ENCODE measurements around the gene TXNDC5.

The TXNDC5 gene

DNA sequence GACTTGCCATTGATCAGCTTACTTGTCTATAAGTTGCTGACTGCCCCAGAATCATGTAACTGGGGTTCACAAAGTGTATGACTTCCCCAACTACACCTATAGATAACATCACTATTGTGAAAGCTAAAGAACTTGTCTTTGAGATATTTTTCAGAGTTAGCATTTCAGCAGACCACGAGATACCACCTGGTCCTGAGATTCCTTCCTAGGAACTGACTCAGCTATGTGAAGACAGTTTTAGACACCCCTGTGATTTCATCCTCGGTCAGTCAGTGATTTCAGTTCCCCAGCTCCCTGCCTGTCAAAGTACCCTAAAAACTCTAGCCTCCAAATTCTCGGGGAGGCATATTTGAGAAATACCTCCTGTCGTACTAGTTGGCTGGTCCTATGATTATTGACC, 62.4 kb downstream of the TXNDC5 start:
- no peak for DNase-seq

GRCh38 chr6:7846966-7847818, 63.4 kb downstream of the TXNDC5 start:
- peak; percentile 37 for DNase-seq

- peak; percentile 22 for DNase-seq
Measured at GRCh38 chr6:7841781-7842468, 68.7 kb downstream of the TXNDC5 start.

DNA sequence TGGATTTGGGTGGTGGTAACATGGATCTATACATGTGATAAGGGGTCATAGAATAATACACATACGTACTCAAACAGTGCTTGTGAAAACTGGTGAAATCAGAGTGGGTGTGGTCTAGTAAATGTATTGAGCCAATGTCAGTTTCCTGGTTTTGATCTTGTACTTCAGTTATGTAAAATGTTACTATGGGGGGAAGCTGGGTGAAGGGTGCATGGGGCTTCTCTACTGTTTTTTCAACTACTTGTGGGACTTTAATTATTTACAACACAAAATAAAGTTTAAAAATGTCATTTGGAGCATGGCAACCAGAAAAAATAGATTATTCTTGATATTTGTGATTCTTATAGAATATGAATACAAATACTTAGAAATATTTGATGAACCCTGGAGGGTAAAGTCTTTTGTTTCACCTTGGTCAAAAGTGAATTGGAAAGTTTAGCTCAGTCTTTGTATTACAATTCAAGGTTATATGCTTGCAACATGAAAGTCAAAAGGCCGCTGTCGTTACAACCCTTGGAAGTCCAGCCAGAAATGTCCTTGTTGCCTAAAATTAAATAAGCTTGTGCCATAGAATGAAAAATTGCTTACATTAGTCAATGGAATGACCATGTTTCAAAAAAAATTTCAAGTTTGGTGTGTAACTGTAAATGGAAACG, 74.1 kb downstream of the TXNDC5 start:
- peak; percentile 34 for DNase-seq

GRCh38 chr6:7833751-7834070, 76.9 kb downstream of the TXNDC5 start:
- DNase-seq: no peak

DNA sequence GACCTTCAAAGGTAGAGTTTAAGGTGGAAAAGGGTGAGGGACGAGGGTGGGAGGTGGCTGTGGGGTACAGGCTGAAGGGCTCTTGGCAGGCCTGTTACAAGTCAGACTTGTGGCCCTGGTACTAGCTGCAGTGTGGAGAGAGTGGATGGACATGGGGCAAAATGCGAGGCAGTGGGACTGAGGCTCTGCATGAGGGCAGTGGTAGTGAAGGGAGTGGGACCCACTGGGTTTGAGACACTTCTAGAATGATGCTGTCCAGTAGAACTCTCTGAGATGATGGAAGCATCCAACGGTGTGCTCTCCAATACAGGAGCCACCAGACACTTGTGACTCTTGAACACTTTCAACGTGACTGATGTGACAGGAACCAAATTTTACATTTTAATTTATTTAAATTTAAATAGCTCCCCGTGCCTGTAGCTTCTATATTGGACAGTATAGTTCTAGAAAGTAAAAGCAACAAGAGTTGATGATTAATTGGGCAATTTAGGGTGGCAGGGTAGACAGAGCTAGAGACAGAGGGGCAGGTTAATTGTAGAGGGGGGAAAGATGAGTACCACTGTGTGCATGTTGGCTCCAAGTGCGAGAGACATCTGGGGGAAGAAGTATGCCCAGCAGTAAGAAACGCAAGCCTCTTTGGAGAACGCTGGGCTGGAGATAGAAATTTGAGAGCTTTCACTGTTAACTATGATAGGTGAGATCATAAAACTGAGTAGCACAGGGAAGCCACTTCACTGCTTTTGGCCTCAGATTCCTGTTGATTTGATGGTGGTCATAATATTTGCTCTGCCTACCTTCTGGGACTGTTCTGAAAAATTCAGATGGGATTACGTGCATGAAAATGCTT, 77.5 kb downstream of the TXNDC5 start:
- DNase-seq: no peak

All from OCI-M1 (cell line).